ENCODE measurements around the gene SKI. TPM values are rescaled to one million over a fixed set of nuclear protein-coding genes. Genes with fewer than 3 reads are reported as not detected.

SKI gene
- total and polyA plus RNA-seq, 9 of the 15 experiments (the other 6 are each of a cell fraction or from before 2014, with no cell fraction given), result 0.10 to 60.5 (median 4.6) TPM

DNA sequence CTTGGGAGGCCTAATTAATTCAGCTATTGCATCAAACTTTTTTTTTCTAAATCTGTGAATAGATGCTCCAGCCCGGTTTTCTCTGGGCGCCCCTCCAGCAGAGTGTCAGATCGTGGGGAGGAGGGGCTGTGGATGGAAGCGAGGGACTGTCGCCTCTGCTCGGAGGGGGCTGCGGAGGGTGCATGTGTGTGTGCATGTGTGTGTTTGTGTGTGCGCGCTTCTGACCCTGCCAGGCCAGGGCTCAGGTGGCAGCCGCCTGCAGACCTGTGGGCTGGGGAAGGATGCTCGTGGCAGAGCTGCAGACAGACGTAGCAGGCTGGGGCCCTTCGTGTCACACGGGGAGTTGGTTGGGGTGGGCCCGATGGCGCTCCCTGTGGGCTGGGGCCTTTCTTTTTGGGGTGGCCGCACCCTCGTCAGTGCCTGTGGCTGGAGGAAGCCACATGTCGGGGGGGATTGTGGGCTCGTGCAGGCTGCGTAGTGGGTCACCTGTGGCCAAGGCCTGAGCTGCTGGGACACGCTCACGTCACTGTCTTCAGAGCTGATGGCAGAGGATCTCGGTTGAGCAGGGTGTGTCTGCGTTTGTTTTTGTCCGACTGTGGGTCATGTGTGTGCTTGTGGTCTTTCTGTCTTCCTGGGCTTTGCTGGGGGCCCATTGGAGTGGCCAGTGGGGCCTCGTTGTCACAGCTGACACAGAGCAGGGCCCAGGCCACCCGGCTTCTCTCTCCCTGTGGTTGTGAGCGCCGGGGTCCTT, 2.8 kb downstream of the SKI start (continued):
- TF ChIP-seq NFE2L1 (tag; IDR thresholded peaks at IDR 0.05; ENCODE audit: borderline replicate concordance, low read depth) (no peak), NFYB (IDR thresholded peaks at IDR 0.05; ENCODE audit: extremely low read depth, insufficient read length) (no peak), NRF1 (conservative IDR thresholded peaks at IDR 0.05 in 1 of 2, IDR thresholded peaks at IDR 0.05 in 1 of 2) (peak; percentile 27 to 53; a peak in 2 of 4 replicates), ZNF511 (CRISPR knock-in tag; IDR thresholded peaks at IDR 0.05) (no peak; the same call in 1 of the 2 replicates), STAT5A (IDR thresholded peaks at IDR 0.05; ENCODE audit: borderline replicate concordance, low read length) (no peak), SETDB1 (IDR thresholded peaks at IDR 0.05; ENCODE audit: low read length) (no peak), HDGF (IDR thresholded peaks at IDR 0.05) (peak; percentile 93), CHD4 (IDR thresholded peaks at IDR 0.05; ENCODE audit: insufficient read depth, insufficient replicate concordance, low read depth, low read length, poor library complexity, severe bottlenecking) (peak; percentile 5), ATF7 (IDR thresholded peaks at IDR 0.05) (peak; percentile 33; the same call in 1 of the 2 replicates), SMAD4 (CRISPR knock-in tag; conservative IDR thresholded peaks at IDR 0.05) (0 out of 2 replicates have a peak, but pooled peaks have one; percentile 25), PHF8 (IDR thresholded peaks at IDR 0.05; ENCODE audit: borderline replicate concordance, low read length) (0 out of 2 replicates have a peak, but pooled peaks have one; percentile 13), RBBP5 (IDR thresholded peaks at IDR 0.05; ENCODE audit: borderline replicate concordance, insufficient read depth, low read length, poor library complexity, severe bottlenecking) (peak; percentile 8), ZNF277 (CRISPR knock-in tag; IDR thresholded peaks at IDR 0.05; ENCODE audit: borderline replicate concordance) (no peak), FOXK2 (conservative IDR thresholded peaks at IDR 0.05 in 1 of 2, IDR thresholded peaks at IDR 0.05 in 1 of 2; ENCODE audit: low read depth in 2 of 2) (peak; percentile 27 to 37; a peak in 1 of 4 replicates), ZNF589 (CRISPR knock-in tag; IDR thresholded peaks at IDR 0.05; ENCODE audit: low read depth) (peak; percentile 58; the same call in 1 of the 2 replicates), PRMT5 (CRISPR knock-in tag; IDR thresholded peaks at IDR 0.05) (no peak), STAT5B (CRISPR knock-in tag; IDR thresholded peaks at IDR 0.05) (no peak), RBFOX2 (IDR thresholded peaks at IDR 0.05; ENCODE audit: low read depth, low read length) (peak; percentile 61), HDAC6 (IDR thresholded peaks at IDR 0.05; ENCODE audit: low read depth, low read length) (no peak), MCM5 (IDR thresholded peaks at IDR 0.05; ENCODE audit: low read depth) (no peak), CTBP1 (IDR thresholded peaks at IDR 0.05; ENCODE audit: borderline replicate concordance) (peak; percentile 53; the same call in 1 of the 2 replicates), ATF1 (CRISPR knock-in tag; IDR thresholded peaks at IDR 0.05) (no peak), ATF1 (tag; IDR thresholded peaks at IDR 0.05) (peak; percentile 68)
- TF ChIP-seq, protein P1, sequence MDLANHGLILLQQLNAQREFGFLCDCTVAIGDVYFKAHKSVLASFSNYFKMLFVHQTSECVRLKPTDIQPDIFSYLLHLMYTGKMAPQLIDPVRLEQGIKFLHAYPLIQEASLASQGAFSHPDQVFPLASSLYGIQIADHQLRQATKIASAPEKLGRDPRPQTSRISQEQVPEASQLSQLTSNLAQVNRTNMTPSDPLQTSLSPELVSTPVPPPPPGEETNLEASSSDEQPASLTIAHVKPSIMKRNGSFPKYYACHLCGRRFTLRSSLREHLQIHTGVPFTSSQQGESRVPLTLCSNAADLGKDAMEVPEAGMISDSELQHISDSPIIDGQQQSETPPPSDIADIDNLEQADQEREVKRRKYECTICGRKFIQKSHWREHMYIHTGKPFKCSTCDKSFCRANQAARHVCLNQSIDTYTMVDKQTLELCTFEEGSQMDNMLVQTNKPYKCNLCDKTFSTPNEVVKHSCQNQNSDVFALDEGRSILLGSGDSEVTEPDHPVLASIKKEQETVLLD (IDR thresholded peaks at IDR 0.05), result peak; percentile 14; the same call in 1 of the 2 replicates
- TF ChIP-seq, protein P2, sequence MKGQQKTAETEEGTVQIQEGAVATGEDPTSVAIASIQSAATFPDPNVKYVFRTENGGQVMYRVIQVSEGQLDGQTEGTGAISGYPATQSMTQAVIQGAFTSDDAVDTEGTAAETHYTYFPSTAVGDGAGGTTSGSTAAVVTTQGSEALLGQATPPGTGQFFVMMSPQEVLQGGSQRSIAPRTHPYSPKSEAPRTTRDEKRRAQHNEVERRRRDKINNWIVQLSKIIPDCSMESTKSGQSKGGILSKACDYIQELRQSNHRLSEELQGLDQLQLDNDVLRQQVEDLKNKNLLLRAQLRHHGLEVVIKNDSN (CRISPR knock-in tag; IDR thresholded peaks at IDR 0.05), result peak; percentile 50; the same call in 1 of the 2 replicates

All from K562 (cell line).